Measurements from ENCODE around the gene ATP9B.
A peak's percentile ranks its signal among the peaks of the same experiment; 100 is the strongest.

Gene ATP9B

DNA sequence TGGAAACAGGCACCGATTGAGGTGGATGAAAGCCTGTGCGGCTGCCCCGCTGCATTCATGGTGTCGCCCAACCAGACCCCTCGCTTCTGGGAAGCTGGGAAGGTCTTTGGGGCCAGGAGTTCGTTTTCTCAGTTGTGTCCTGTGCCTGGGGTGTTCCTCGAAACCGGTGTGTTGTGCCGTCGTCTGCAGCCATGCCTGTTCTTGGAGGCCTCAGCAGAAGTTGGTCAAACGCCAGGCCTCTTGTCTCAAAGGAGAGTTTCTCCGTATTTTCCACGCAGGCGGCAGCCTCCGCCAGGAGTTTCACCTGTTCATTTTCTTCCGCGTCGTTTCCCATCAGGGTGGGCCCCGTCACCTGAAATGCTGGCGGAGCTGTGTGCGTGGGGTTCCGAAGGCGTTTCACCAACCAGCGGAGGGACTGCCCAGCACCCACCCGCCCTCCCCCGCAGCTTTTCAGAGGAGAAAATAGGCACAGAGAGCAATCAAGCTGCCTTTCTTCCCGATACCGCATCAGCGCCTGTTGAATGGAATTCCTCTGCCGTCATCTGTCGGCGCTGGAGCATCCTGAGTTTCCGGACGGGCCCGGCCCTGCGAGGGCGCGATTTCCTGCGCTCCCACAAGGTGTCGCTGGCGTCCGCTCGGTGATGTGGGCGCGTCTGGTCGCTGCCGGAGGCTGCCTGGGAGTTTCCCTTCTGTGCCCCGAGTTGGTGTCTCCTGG, 309.5 kb downstream of the ATP9B start:
- no CpG with 5 or more reads among the region's 48 CpGs for WGBS (ENCODE audit: insufficient coverage, insufficient read length)
- Histone ChIP-seq H3K9me3 (ENCODE audit: control insufficient read depth, insufficient read depth, low read length) (no peaks in the 10 kb centered on the region), H3K4me1 (ENCODE audit: control insufficient read depth, insufficient read depth, low read length) (no peaks in the 10 kb centered on the region), H3K27me3 (ENCODE audit: control insufficient read depth, insufficient read depth, low read length) (no peaks in the 10 kb centered on the region), H3K27ac (ENCODE audit: low read length) (no peak overlapping the region), H3K36me3 (ENCODE audit: control insufficient read depth, insufficient read depth, low read length) (no peaks in the 10 kb centered on the region), H3K4me3 (ENCODE audit: low read length) (no peak overlapping the region; the same call in 1 of the 2 replicates)
- peak; percentile 73 for DNase-seq (ENCODE audit: low read depth, low spot score)

DNA sequence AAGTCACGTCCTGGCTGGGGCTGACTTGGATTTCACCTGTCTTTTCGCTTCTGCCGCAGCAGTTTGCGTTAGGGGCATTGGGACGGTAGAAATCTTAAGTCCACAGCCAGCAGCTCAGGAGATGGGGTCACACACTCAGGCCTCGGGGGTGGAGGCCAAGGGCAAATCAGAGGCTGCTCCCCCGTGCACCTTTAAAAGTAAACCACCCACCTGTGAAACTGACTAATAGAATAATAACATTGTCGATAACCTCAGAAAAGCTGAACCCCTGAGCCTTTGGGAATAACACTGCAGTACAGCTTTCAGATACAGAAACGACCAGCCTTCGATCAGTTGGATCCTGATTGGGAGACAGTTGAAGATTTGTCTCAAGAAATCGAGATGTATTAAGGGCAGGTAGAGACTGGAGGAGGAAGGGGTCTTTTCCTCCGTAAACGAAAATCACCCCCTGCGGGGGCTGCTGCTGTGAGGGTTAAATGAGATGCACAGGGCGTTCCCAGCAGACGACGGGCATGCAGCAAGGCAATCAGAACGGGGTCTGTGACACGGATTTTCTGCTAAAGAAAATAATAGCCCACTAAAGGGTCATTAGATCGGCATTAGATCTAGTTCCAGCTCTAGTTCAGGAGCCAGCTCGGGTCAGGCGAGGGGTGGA, 310.2 kb downstream of the ATP9B start:
- H3K27me3 ChIP-seq (ENCODE audit: control insufficient read depth, insufficient read depth, low read length), result no peaks in the 10 kb centered on the region
- WGBS (ENCODE audit: insufficient coverage, insufficient read length), result no CpG with 5 or more reads among the region's 22 CpGs
- H3K9me3 ChIP-seq (ENCODE audit: control insufficient read depth, insufficient read depth, low read length), result no peaks in the 10 kb centered on the region
- no peaks in the 10 kb centered on the region for H3K4me1 ChIP-seq (ENCODE audit: control insufficient read depth, insufficient read depth, low read length)
- no peak overlapping the region for H3K4me3 ChIP-seq (ENCODE audit: low read length)
- DNase-seq (ENCODE audit: low read depth, low spot score), result no peak
- no peak overlapping the region for H3K27ac ChIP-seq (ENCODE audit: low read length)
- H3K36me3 ChIP-seq (ENCODE audit: control insufficient read depth, insufficient read depth, low read length), result no peaks in the 10 kb centered on the region

- H3K27ac ChIP-seq (ENCODE audit: low read length), result no peak overlapping the region
- no peaks in the 10 kb centered on the region for H3K36me3 ChIP-seq (ENCODE audit: control insufficient read depth, insufficient read depth, low read length)
- H3K27me3 ChIP-seq (ENCODE audit: control insufficient read depth, insufficient read depth, low read length), result no peaks in the 10 kb centered on the region
- no CpG with 5 or more reads among the region's 40 CpGs for WGBS (ENCODE audit: insufficient coverage, insufficient read length)
- no peak for DNase-seq (ENCODE audit: low read depth, low spot score)
- H3K9me3 ChIP-seq (ENCODE audit: control insufficient read depth, insufficient read depth, low read length), result no peaks in the 10 kb centered on the region
- no peak overlapping the region for H3K4me3 ChIP-seq (ENCODE audit: low read length)
- no peaks in the 10 kb centered on the region for H3K4me1 ChIP-seq (ENCODE audit: control insufficient read depth, insufficient read depth, low read length)
Measured at GRCh38 chr18:79379931-79380815, 311.0 kb downstream of the ATP9B start.

- WGBS (ENCODE audit: insufficient coverage, insufficient read length), result no CpG with 5 or more reads among the region's 30 CpGs
- H3K27me3 ChIP-seq (ENCODE audit: control insufficient read depth, insufficient read depth, low read length), result no peaks in the 10 kb centered on the region
- H3K36me3 ChIP-seq (ENCODE audit: control insufficient read depth, insufficient read depth, low read length), result no peaks in the 10 kb centered on the region
- no peaks in the 10 kb centered on the region for H3K4me1 ChIP-seq (ENCODE audit: control insufficient read depth, insufficient read depth, low read length)
- no peak overlapping the region for H3K27ac ChIP-seq (ENCODE audit: low read length)
- DNase-seq (ENCODE audit: low read depth, low spot score), result no peak
- H3K9me3 ChIP-seq (ENCODE audit: control insufficient read depth, insufficient read depth, low read length), result no peaks in the 10 kb centered on the region
- H3K4me3 ChIP-seq (ENCODE audit: low read length), result no peak overlapping the region
Measured at GRCh38 chr18:79380816-79381806, 311.9 kb downstream of the ATP9B start.

GRCh38 chr18:79381811-79382311, 312.7 kb downstream of the ATP9B start:
- H3K4me3 ChIP-seq (ENCODE audit: low read length), result no peak overlapping the region
- H3K9me3 ChIP-seq (ENCODE audit: control insufficient read depth, insufficient read depth, low read length), result no peaks in the 10 kb centered on the region
- no peak overlapping the region for H3K27ac ChIP-seq (ENCODE audit: low read length)
- no peaks in the 10 kb centered on the region for H3K36me3 ChIP-seq (ENCODE audit: control insufficient read depth, insufficient read depth, low read length)
- no CpG with 5 or more reads among the region's 16 CpGs for WGBS (ENCODE audit: insufficient coverage, insufficient read length)
- no peaks in the 10 kb centered on the region for H3K27me3 ChIP-seq (ENCODE audit: control insufficient read depth, insufficient read depth, low read length)
- no peak for DNase-seq (ENCODE audit: low read depth, low spot score)
- no peaks in the 10 kb centered on the region for H3K4me1 ChIP-seq (ENCODE audit: control insufficient read depth, insufficient read depth, low read length)

GRCh38 chr18:79382681-79383387, 313.6 kb downstream of the ATP9B start:
- no peak for DNase-seq (ENCODE audit: low read depth, low spot score)
- no peaks in the 10 kb centered on the region for H3K36me3 ChIP-seq (ENCODE audit: control insufficient read depth, insufficient read depth, low read length)
- H3K27me3 ChIP-seq (ENCODE audit: control insufficient read depth, insufficient read depth, low read length), result no peaks in the 10 kb centered on the region
- no peak overlapping the region for H3K27ac ChIP-seq (ENCODE audit: low read length)
- H3K4me3 ChIP-seq (ENCODE audit: low read length), result no peak overlapping the region
- WGBS (ENCODE audit: insufficient coverage, insufficient read length), result no CpG with 5 or more reads among the region's 27 CpGs
- no peaks in the 10 kb centered on the region for H3K4me1 ChIP-seq (ENCODE audit: control insufficient read depth, insufficient read depth, low read length)
- H3K9me3 ChIP-seq (ENCODE audit: control insufficient read depth, insufficient read depth, low read length), result no peaks in the 10 kb centered on the region

DNA sequence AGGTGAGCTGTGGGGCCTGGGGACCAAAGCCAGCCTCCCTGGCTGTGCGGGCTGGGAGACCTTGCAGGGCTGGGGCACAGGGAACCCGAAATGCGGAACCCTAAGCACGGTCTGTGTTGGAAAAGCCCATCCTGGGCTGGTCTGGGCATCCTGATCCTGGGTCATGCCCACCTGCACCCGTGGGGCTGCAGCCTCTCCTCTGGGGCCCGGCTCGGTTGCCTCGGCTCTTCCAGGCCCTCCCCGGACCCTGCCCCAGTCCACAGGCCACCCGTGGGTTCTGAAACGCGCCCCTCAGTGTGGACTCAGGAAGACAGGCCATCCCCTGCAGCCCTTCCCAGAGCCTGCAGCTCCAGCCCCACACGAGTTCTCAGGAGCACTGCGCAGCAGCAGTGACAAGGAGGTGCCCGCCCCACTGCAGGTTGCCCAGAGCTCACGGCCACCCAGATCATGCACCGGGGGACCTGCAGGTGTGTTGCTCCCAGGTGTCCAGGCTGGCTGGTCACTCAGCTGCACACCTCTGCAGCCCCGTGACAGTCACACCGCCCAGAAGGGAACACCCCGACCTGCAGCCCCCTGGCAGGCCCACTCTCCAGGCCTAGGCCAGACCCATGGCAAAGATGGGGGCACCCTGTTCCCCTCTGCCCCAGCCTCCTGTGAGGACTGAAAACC, 314.3 kb downstream of the ATP9B start:
- no peaks in the 10 kb centered on the region for H3K9me3 ChIP-seq (ENCODE audit: control insufficient read depth, insufficient read depth, low read length)
- H3K27me3 ChIP-seq (ENCODE audit: control insufficient read depth, insufficient read depth, low read length), result no peaks in the 10 kb centered on the region
- H3K27ac ChIP-seq (ENCODE audit: low read length), result no peak overlapping the region
- WGBS (ENCODE audit: insufficient coverage, insufficient read length), result no CpG with 5 or more reads among the region's 20 CpGs
- DNase-seq (ENCODE audit: low read depth, low spot score), result no peak
- H3K36me3 ChIP-seq (ENCODE audit: control insufficient read depth, insufficient read depth, low read length), result no peaks in the 10 kb centered on the region
- no peak overlapping the region for H3K4me3 ChIP-seq (ENCODE audit: low read length)
- no peaks in the 10 kb centered on the region for H3K4me1 ChIP-seq (ENCODE audit: control insufficient read depth, insufficient read depth, low read length)

DNA sequence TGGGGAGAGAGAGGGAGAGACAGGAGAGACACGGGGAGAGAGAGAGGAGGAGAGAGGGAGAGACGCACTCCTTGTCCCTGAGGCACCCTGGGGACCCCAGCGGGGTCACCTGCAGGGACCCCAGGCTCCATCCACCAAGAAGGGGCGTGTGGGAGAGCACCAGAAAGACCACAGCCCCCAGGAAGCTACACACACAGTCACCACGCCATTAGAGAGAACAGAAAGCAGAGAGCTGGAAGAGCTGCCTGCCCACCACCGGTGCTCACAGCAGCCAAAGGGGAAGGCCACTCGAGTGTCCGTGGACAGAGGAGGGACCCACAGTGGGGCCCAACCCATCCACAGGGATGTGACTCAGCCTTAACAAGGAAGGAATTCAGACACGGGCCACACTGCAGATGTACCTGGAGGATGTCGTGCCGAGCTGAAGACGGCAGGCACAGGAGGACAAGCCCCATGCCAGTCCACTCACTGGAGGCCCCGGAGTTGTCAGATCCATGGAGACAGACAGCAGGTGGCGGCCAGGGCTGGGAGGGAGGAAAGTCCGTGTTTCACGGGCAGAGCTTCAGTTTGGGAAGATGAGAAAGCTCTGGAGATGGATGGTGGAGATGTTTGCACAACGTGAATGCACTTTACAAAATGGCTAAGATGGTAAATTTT, 315.1 kb downstream of the ATP9B start:
- Histone ChIP-seq H3K27ac (ENCODE audit: low read length) (no peak overlapping the region), H3K9me3 (ENCODE audit: control insufficient read depth, insufficient read depth, low read length) (no peaks in the 10 kb centered on the region), H3K4me3 (ENCODE audit: low read length) (no peak overlapping the region), H3K27me3 (ENCODE audit: control insufficient read depth, insufficient read depth, low read length) (no peaks in the 10 kb centered on the region), H3K36me3 (ENCODE audit: control insufficient read depth, insufficient read depth, low read length) (no peaks in the 10 kb centered on the region), H3K4me1 (ENCODE audit: control insufficient read depth, insufficient read depth, low read length) (no peaks in the 10 kb centered on the region)
- WGBS (ENCODE audit: insufficient coverage, insufficient read length), result no CpG with 5 or more reads among the region's 17 CpGs
- DNase-seq (ENCODE audit: low read depth, low spot score), result no peak

GRCh38 chr18:79384834-79385233, 315.6 kb downstream of the ATP9B start:
- Histone ChIP-seq H3K27ac (ENCODE audit: low read length) (no peak overlapping the region), H3K4me1 (ENCODE audit: control insufficient read depth, insufficient read depth, low read length) (no peaks in the 10 kb centered on the region), H3K27me3 (ENCODE audit: control insufficient read depth, insufficient read depth, low read length) (no peaks in the 10 kb centered on the region), H3K36me3 (ENCODE audit: control insufficient read depth, insufficient read depth, low read length) (no peaks in the 10 kb centered on the region), H3K4me3 (ENCODE audit: low read length) (no peak overlapping the region), H3K9me3 (ENCODE audit: control insufficient read depth, insufficient read depth, low read length) (no peaks in the 10 kb centered on the region)
- no peak for DNase-seq (ENCODE audit: low read depth, low spot score)
- WGBS (ENCODE audit: insufficient coverage, insufficient read length), result no CpG with 5 or more reads among the region's 16 CpGs

Data from iPS DF 6.9 (cell line).